ENCODE measurements around the gene RARRES2.
A peak's percentile ranks its signal among the peaks of the same experiment; 100 is the strongest.

RARRES2 gene

DNA sequence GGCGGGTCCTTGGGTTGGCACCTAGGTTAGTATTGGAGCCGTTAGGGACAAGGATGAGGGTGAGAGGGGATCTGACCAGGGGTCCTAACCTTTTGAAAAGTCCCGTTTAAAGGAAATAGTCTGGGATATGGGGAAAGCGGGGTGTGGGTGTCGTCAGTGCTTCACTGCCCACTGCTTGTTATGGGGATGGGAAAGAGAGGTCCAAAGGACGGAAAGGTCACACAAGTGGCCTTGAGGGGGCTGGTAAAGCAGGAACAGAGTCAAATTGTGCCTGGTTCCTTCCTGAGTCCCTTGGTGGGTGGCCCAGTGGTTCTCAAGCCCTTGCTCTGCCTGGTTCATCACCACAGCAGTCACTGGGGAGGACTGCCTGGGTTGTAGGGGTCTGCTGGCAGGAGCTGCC, 35.1 kb upstream of the RARRES2 start:
- TF ChIP-seq, protein P1, sequence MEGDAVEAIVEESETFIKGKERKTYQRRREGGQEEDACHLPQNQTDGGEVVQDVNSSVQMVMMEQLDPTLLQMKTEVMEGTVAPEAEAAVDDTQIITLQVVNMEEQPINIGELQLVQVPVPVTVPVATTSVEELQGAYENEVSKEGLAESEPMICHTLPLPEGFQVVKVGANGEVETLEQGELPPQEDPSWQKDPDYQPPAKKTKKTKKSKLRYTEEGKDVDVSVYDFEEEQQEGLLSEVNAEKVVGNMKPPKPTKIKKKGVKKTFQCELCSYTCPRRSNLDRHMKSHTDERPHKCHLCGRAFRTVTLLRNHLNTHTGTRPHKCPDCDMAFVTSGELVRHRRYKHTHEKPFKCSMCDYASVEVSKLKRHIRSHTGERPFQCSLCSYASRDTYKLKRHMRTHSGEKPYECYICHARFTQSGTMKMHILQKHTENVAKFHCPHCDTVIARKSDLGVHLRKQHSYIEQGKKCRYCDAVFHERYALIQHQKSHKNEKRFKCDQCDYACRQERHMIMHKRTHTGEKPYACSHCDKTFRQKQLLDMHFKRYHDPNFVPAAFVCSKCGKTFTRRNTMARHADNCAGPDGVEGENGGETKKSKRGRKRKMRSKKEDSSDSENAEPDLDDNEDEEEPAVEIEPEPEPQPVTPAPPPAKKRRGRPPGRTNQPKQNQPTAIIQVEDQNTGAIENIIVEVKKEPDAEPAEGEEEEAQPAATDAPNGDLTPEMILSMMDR (IDR thresholded peaks at IDR 0.05; ENCODE audit: insufficient read depth, low read length, poor library complexity, severe bottlenecking), result no peak
- TF ChIP-seq EZH2phosphoT487 (conservative IDR thresholded peaks at IDR 0.05; ENCODE audit: low read length), result no peak
- Histone ChIP-seq H3K79me2 (ENCODE audit: insufficient read depth, low read length) (no peaks in the 10 kb centered on the region), H4K20me1 (ENCODE audit: low read depth, low read length) (no peaks in the 10 kb centered on the region), H3F3A (ENCODE audit: insufficient read depth) (peaks cover 21% of the 10 kb centered on the region), H3K4me2 (ENCODE audit: low read depth, low read length, poor library complexity, severe bottlenecking) (peak overlapping the region; percentile 64), H3K27ac (ENCODE audit: low read depth, low read length) (peak overlapping the region; percentile 80), H3K9me3 (ENCODE audit: insufficient read depth, low read length) (no peaks in the 10 kb centered on the region), H3K27me3 (ENCODE audit: low read length) (no peaks in the 10 kb centered on the region), H2AFZ (ENCODE audit: low read depth, low read length, severe bottlenecking) (no peak overlapping the region), H3K9me2 (replicated peaks; ENCODE audit: insufficient read depth, low read length) (no peaks in the 10 kb centered on the region), H3K9ac (ENCODE audit: low read length) (peak overlapping the region; percentile 19; the same call in 1 of the 2 replicates), H3K36me3 (ENCODE audit: low read length) (no peaks in the 10 kb centered on the region), H3K4me3 (ENCODE audit: insufficient read depth, low read length, poor library complexity, severe bottlenecking) (no peak overlapping the region)

DNA sequence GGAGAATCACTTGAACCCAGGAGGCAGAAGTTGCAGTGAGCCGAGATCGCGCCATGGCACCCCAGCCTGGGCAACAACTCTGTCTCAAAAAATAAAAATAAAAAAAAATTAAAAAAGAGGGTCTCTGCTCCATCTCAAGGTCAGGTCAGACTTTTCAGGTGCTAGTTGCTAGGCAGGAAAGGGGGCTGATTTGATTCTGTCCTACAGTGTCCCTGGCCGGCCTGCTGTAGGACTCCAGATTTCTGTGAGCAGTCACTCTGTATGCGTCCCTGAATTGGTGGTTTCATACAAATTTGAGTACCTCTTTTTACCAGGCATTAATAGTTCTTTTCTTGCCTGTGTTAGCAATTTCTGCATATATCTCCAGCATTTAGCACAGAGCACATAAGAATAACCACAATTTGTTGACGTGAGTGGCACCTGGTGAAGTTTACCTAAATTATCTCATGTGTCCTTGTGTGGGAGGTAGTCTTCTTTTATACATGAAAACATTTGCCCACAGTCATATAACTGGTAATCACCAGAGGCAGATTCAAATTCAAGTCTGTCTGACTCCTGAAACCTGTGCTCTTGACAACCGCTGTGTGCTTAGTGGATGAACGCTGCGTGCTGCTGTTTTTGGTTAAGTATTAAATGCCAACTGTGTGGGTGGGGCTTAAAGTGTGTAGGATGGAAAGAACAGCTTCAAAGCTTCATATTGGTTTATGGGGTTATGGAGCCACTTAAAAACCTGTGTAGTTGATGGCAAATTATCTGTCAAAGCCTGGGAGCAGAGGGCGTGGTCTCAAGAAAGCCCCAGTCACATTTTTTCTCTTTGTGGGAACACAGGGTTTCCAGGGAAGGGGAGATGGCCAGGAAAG, 34.5 kb upstream of the RARRES2 start:
- H3F3A ChIP-seq (ENCODE audit: insufficient read depth), result peaks cover 21% of the 10 kb centered on the region
- no peak overlapping the region for H2AFZ ChIP-seq (ENCODE audit: low read depth, low read length, severe bottlenecking)
- H3K27ac ChIP-seq (ENCODE audit: low read depth, low read length), result peak overlapping the region; percentile 80
- H3K36me3 ChIP-seq (ENCODE audit: low read length), result no peaks in the 10 kb centered on the region
- no peaks in the 10 kb centered on the region for H3K9me2 ChIP-seq (replicated peaks; ENCODE audit: insufficient read depth, low read length)
- H4K20me1 ChIP-seq (ENCODE audit: low read depth, low read length), result no peaks in the 10 kb centered on the region
- peak overlapping the region; percentile 64 for H3K4me2 ChIP-seq (ENCODE audit: low read depth, low read length, poor library complexity, severe bottlenecking)
- H3K9me3 ChIP-seq (ENCODE audit: insufficient read depth, low read length), result no peaks in the 10 kb centered on the region
- H3K4me3 ChIP-seq (ENCODE audit: insufficient read depth, low read length, poor library complexity, severe bottlenecking), result no peak overlapping the region
- no peaks in the 10 kb centered on the region for H3K79me2 ChIP-seq (ENCODE audit: insufficient read depth, low read length)
- H3K9ac ChIP-seq (ENCODE audit: low read length), result peak overlapping the region; percentile 19; the same call in 1 of the 2 replicates
- no peak for TF ChIP-seq EZH2phosphoT487 (conservative IDR thresholded peaks at IDR 0.05; ENCODE audit: low read length)
- TF ChIP-seq, protein P1 (IDR thresholded peaks at IDR 0.05; ENCODE audit: insufficient read depth, low read length, poor library complexity, severe bottlenecking), result no peak
- H3K27me3 ChIP-seq (ENCODE audit: low read length), result no peaks in the 10 kb centered on the region

DNA sequence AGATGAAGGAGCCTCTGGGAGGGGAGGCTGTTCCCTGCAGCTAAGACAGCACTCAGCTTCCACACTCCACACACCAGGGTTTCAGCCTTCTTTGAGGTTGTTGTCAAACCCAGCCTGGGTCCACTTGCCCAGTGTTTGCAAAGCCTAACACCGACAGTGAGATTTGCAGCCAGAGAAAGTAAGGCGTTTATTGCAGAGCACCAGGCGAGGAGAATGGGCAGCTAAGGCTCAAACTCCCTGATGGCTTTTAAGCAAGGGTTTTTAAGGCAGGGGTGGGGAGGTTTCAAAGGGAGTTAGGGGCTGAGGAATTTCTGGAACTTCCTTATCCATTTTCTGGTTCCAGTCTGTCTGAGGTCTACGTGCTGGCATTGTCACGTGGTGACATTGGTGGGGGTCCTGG, 33.0 kb upstream of the RARRES2 start:
- Histone ChIP-seq H3K9me2 (replicated peaks; ENCODE audit: insufficient read depth, low read length) (no peaks in the 10 kb centered on the region), H3K4me3 (ENCODE audit: insufficient read depth, low read length, poor library complexity, severe bottlenecking) (no peak overlapping the region), H4K20me1 (ENCODE audit: low read depth, low read length) (no peaks in the 10 kb centered on the region), H3K79me2 (ENCODE audit: insufficient read depth, low read length) (no peaks in the 10 kb centered on the region), H2AFZ (ENCODE audit: low read depth, low read length, severe bottlenecking) (no peak overlapping the region), H3K36me3 (ENCODE audit: low read length) (no peaks in the 10 kb centered on the region), H3K9ac (ENCODE audit: low read length) (no peak overlapping the region), H3K9me3 (ENCODE audit: insufficient read depth, low read length) (no peaks in the 10 kb centered on the region), H3F3A (ENCODE audit: insufficient read depth) (peaks cover 21% of the 10 kb centered on the region), H3K27me3 (ENCODE audit: low read length) (no peaks in the 10 kb centered on the region), H3K27ac (ENCODE audit: low read depth, low read length) (no peak overlapping the region), H3K4me2 (ENCODE audit: low read depth, low read length, poor library complexity, severe bottlenecking) (no peak overlapping the region)
- TF ChIP-seq EZH2phosphoT487 (conservative IDR thresholded peaks at IDR 0.05; ENCODE audit: low read length), result no peak
- TF ChIP-seq, protein P1 (IDR thresholded peaks at IDR 0.05; ENCODE audit: insufficient read depth, low read length, poor library complexity, severe bottlenecking), result no peak

All from SU-DHL-6 (cell line).